ENCODE results near the gene ELOF1.

- TF ChIP-seq CTCF (conservative IDR thresholded peaks at IDR 0.05) (peak; percentile 48), EZH2 (IDR thresholded peaks at IDR 0.05; ENCODE audit: low read depth) (no peak)
Observed at GRCh38 chr19:11558881-11559828, at the start of gene ELOF1.
